Gastroesophageal sphincter (tissue), 3 donors: ENCODE results near the gene POMGNT2.

ENCODE experiments used
- CTCF ChIP-seq, 4 experiments: fragments of 200-600 bp in 2 of 4; fragments of 450-650 bp in 2 of 4; sonication (generic) in 1 of 4; IDR thresholded peaks; one replicate each; pipeline ENCODE4 v1.5.1; 2017 to 2019; ENCODE audit warnings: antibody characterized with exemption in 4 of 4, mild to moderate bottlenecking in 2 of 4, moderate library complexity in 2 of 4
- EP300 ChIP-seq: sonication (generic); formaldehyde crosslinking; IDR thresholded peaks from one replicate; pipeline ENCODE4 v1.6.1; 2017; ENCODE audit warnings: antibody characterized with exemption, mild to moderate bottlenecking
- POLR2A ChIP-seq, 2 donors: fragments of 450-650 bp; IDR thresholded peaks; one replicate each; pipeline ENCODE4 v1.6.1; 2017; ENCODE audit warnings: antibody characterized with exemption in 2 of 2, mild to moderate bottlenecking in 2 of 2, moderate library complexity in 1 of 2
- POLR2AphosphoS5 ChIP-seq: sonication (generic); formaldehyde crosslinking; IDR thresholded peaks from one replicate; pipeline ENCODE4 v1.6.1; 2017; ENCODE audit warnings: antibody characterized with exemption

- TF ChIP-seq POLR2A (IDR thresholded peaks at IDR 0.05): no peak
- no peak for TF ChIP-seq CTCF (IDR thresholded peaks at IDR 0.05)
- no peak for TF ChIP-seq POLR2AphosphoS5
- TF ChIP-seq EP300: no peak
Measured at GRCh38 chr3:43138488-43139231, 32.8 kb upstream of the POMGNT2 start.
